KBM-7 (cell line): ENCODE measurements around the gene HAO2.
A peak's percentile ranks its signal among the peaks of the same experiment; 100 is the strongest.
"Not testable (repeated sequence)": the region's sequence is repeated elsewhere in the genome, so short reads cannot be mapped to it uniquely, and the experiment has no call there.

Experiments used
- DNase-seq: peaks from one replicate; pipeline ENCODE4 v3.0.0-alpha.2; 2015
- in situ Hi-C: fragments of 300-500 bp; cut with MboI; formaldehyde crosslinking; loops from 2 replicates; pipeline ENCODE4 v1.14.3; 2020; ENCODE audit warnings: low sequenced_read_pairs, low pct_unique_long_range_greater_than_20kb, mixed read lengths

The HAO2 gene

GRCh38 chr1:119338757-119339156 is 29.8 kb upstream of the HAO2 start:
- in situ Hi-C loops, result loop anchor here (25.0 kb wide), 1 partner anchor 101 kb away; no protein-coding TSS in a partner anchor
- DNase-seq, result no peak

- DNase-seq, result no peak
These were observed 27.7 kb upstream of the HAO2 start for GRCh38 chr1:119340861-119341261.

GRCh38 chr1:119341372-119341947 is 27.1 kb upstream of the HAO2 start:
- no peak for DNase-seq
- in situ Hi-C loops, result loop anchor here (25.0 kb wide), 1 partner anchor 104 kb away; no protein-coding TSS in a partner anchor

More at GRCh38 chr1:119340861-119341261, 27.7 kb upstream of the HAO2 start:
- in situ Hi-C loops, result loop anchor here (25.0 kb wide), 1 partner anchor 104 kb away; no protein-coding TSS in a partner anchor

GRCh38 chr1:119345398-119345797 is 23.2 kb upstream of the HAO2 start:
- in situ Hi-C loops, result loop anchor here (25.0 kb wide), 1 partner anchor 108 kb away; no protein-coding TSS in a partner anchor
- no peak for DNase-seq

GRCh38 chr1:119347858-119348257 is 20.7 kb upstream of the HAO2 start:
- in situ Hi-C loops, result loop anchor here (25.0 kb wide), 1 partner anchor 111 kb away; no protein-coding TSS in a partner anchor
- DNase-seq, result no peak

GRCh38 chr1:119348941-119349340 is 19.6 kb upstream of the HAO2 start:
- in situ Hi-C loops, result loop anchor here (25.0 kb wide), 1 partner anchor 112 kb away; no protein-coding TSS in a partner anchor
- no peak for DNase-seq

- in situ Hi-C loops, DNase-seq: not testable (repeated sequence)
These were observed 17.7 kb upstream of the HAO2 start for GRCh38 chr1:119350866-119351265.

GRCh38 chr1:119351997-119352396 is 16.6 kb upstream of the HAO2 start:
- in situ Hi-C loops, result no loop called here
- DNase-seq, result no peak

- DNase-seq, result no peak
- in situ Hi-C loops, result no loop called here
These were observed 14.7 kb upstream of the HAO2 start for GRCh38 chr1:119353836-119354235.

- DNase-seq, result no peak
- in situ Hi-C loops, result no loop called here
These were observed 9.9 kb upstream of the HAO2 start for GRCh38 chr1:119358636-119359035.

GRCh38 chr1:119359730-119360129 is 8.9 kb upstream of the HAO2 start:
- in situ Hi-C loops, result no loop called here
- DNase-seq, result no peak

GRCh38 chr1:119361205-119361604 is 7.4 kb upstream of the HAO2 start:
- in situ Hi-C loops, result no loop called here
- no peak for DNase-seq

GRCh38 chr1:119361620-119362344 is 6.8 kb upstream of the HAO2 start:
- in situ Hi-C loops, result no loop called here

GRCh38 chr1:119363162-119363561 is 5.4 kb upstream of the HAO2 start:
- in situ Hi-C loops, result no loop called here
- no peak for DNase-seq

More at GRCh38 chr1:119361620-119362344, 6.8 kb upstream of the HAO2 start:
- DNase-seq, result no peak

GRCh38 chr1:119364640-119365039 is 3.9 kb upstream of the HAO2 start:
- no peak for DNase-seq
- in situ Hi-C loops, result no loop called here

- in situ Hi-C loops, result no loop called here
- no peak for DNase-seq
These were observed 2.2 kb upstream of the HAO2 start for GRCh38 chr1:119366424-119366823.

GRCh38 chr1:119367432-119368124 is 1.0 kb upstream of the HAO2 start:
- peak; percentile 27 for DNase-seq
- in situ Hi-C loops, result no loop called here

- DNase-seq, result no peak
- in situ Hi-C loops, result no loop called here
These were observed 2.2 kb downstream of the HAO2 start for GRCh38 chr1:119370748-119371147.

- no peak for DNase-seq
- in situ Hi-C loops, result no loop called here
These were observed 3.2 kb downstream of the HAO2 start for GRCh38 chr1:119371815-119372214.
